ENCODE measurements around the gene SHOX.

The SHOX gene

DNA sequence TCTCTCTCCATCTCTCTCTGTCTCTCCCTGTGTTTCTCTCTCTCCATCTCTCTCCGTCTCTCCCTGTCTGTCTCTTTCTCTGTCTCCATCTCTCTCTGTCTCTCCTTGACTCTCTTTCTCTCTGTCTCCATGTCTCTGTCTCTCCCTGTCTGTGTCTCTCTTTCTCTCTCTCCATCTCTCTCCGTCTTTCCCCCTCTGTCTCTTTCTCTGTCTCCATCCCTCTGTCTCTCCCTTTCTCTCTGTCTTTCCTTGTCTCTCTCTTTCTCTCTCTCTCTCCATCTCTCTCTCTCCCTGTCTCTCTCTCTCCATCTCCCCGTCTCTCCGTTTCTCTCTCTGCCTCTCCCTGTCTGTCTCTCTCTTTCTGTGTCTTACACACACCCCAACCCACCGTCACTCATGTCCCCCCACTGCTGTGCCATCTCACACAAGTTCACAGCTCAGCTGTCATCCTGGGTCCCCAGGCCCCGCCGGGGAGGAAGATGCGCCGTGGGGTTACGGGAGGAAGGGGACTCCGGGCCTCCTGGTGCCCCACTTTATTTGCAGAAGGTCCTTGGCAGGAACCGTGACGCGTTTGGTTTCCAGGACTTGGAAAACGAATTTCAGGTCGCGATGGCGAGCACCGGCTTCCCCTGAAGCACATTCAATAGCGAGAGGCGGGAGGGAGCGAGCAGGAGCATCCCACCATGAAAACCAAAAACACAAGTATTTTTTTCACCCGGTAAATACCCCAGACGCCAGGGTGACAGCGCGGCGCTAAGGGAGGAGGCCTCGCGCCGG lies 1.2 kb upstream of the SHOX start:
- peaks cover 14% of the 10 kb centered on the region for H3K27me3 ChIP-seq (replicated peaks; ENCODE audit: insufficient read depth, low read length)
- no peaks in the 10 kb centered on the region for H3K4me1 ChIP-seq (ENCODE audit: low read length)
- no peak for DNase-seq
- no peak overlapping the region for H3K9ac ChIP-seq (ENCODE audit: low read length)
- H4K20me1 ChIP-seq (ENCODE audit: insufficient read depth, low read length), result no peaks in the 10 kb centered on the region
- no peak overlapping the region for H3K4me2 ChIP-seq (ENCODE audit: low read depth, low read length)
- H3K9me3 ChIP-seq (replicated peaks; ENCODE audit: insufficient read depth, low read length), result no peaks in the 10 kb centered on the region
- no peaks in the 10 kb centered on the region for H3F3A ChIP-seq (ENCODE audit: insufficient read depth, low read length)
- no peak overlapping the region for H2AFZ ChIP-seq (ENCODE audit: low read length)
- no peaks in the 10 kb centered on the region for H3K36me3 ChIP-seq (replicated peaks; ENCODE audit: insufficient read depth, low read length)
- H3K9me2 ChIP-seq (replicated peaks; ENCODE audit: insufficient read depth, low read length), result no peaks in the 10 kb centered on the region
- no peak overlapping the region for H3K4me3 ChIP-seq (ENCODE audit: low read length)
- no peaks in the 10 kb centered on the region for H3K79me2 ChIP-seq (ENCODE audit: low read length)
- TF ChIP-seq, protein P1, sequence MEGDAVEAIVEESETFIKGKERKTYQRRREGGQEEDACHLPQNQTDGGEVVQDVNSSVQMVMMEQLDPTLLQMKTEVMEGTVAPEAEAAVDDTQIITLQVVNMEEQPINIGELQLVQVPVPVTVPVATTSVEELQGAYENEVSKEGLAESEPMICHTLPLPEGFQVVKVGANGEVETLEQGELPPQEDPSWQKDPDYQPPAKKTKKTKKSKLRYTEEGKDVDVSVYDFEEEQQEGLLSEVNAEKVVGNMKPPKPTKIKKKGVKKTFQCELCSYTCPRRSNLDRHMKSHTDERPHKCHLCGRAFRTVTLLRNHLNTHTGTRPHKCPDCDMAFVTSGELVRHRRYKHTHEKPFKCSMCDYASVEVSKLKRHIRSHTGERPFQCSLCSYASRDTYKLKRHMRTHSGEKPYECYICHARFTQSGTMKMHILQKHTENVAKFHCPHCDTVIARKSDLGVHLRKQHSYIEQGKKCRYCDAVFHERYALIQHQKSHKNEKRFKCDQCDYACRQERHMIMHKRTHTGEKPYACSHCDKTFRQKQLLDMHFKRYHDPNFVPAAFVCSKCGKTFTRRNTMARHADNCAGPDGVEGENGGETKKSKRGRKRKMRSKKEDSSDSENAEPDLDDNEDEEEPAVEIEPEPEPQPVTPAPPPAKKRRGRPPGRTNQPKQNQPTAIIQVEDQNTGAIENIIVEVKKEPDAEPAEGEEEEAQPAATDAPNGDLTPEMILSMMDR (IDR thresholded peaks at IDR 0.05; ENCODE audit: low read length), result no peak
- TF ChIP-seq EZH2phosphoT487 (IDR thresholded peaks at IDR 0.05; ENCODE audit: low read length) (no peak), EZH2 (optimal IDR thresholded peaks at IDR 0.05; ENCODE audit: low read depth, low read length) (no peak)
- no peak overlapping the region for H3K27ac ChIP-seq (ENCODE audit: low read length)

- H3K4me2 ChIP-seq (ENCODE audit: low read depth, low read length), result no peak overlapping the region
- no peak overlapping the region for H2AFZ ChIP-seq (ENCODE audit: low read length)
- no peaks in the 10 kb centered on the region for H4K20me1 ChIP-seq (ENCODE audit: insufficient read depth, low read length)
- no peak for DNase-seq
- H3K9ac ChIP-seq (ENCODE audit: low read length), result no peak overlapping the region
- no peaks in the 10 kb centered on the region for H3K79me2 ChIP-seq (ENCODE audit: low read length)
- no peaks in the 10 kb centered on the region for H3K9me3 ChIP-seq (replicated peaks; ENCODE audit: insufficient read depth, low read length)
- peaks cover 18% of the 10 kb centered on the region for H3K27me3 ChIP-seq (replicated peaks; ENCODE audit: insufficient read depth, low read length)
- TF ChIP-seq EZH2phosphoT487 (IDR thresholded peaks at IDR 0.05; ENCODE audit: low read length) (no peak), EZH2 (optimal IDR thresholded peaks at IDR 0.05; ENCODE audit: low read depth, low read length) (no peak)
- TF ChIP-seq, protein P1 (IDR thresholded peaks at IDR 0.05; ENCODE audit: low read length), result no peak
- H3F3A ChIP-seq (ENCODE audit: insufficient read depth, low read length), result no peaks in the 10 kb centered on the region
- H3K4me3 ChIP-seq (ENCODE audit: low read length), result no peak overlapping the region
- no peaks in the 10 kb centered on the region for H3K4me1 ChIP-seq (ENCODE audit: low read length)
- H3K36me3 ChIP-seq (replicated peaks; ENCODE audit: insufficient read depth, low read length), result no peaks in the 10 kb centered on the region
- H3K9me2 ChIP-seq (replicated peaks; ENCODE audit: insufficient read depth, low read length), result no peaks in the 10 kb centered on the region
- H3K27ac ChIP-seq (ENCODE audit: low read length), result no peak overlapping the region
These were observed 482 bp upstream of the SHOX start for GRCh38 chrX:630007-630611.

- Histone ChIP-seq H3K36me3 (replicated peaks; ENCODE audit: insufficient read depth, low read length) (no peaks in the 10 kb centered on the region), H3K4me3 (ENCODE audit: low read length) (no peak overlapping the region), H3K4me2 (ENCODE audit: low read depth, low read length) (no peak overlapping the region), H3K9me3 (replicated peaks; ENCODE audit: insufficient read depth, low read length) (no peaks in the 10 kb centered on the region), H3K27me3 (replicated peaks; ENCODE audit: insufficient read depth, low read length) (peaks cover 18% of the 10 kb centered on the region), H3K27ac (ENCODE audit: low read length) (no peak overlapping the region), H4K20me1 (ENCODE audit: insufficient read depth, low read length) (no peaks in the 10 kb centered on the region), H3F3A (ENCODE audit: insufficient read depth, low read length) (no peaks in the 10 kb centered on the region), H3K79me2 (ENCODE audit: low read length) (no peaks in the 10 kb centered on the region), H3K9ac (ENCODE audit: low read length) (no peak overlapping the region), H2AFZ (ENCODE audit: low read length) (no peak overlapping the region), H3K9me2 (replicated peaks; ENCODE audit: insufficient read depth, low read length) (no peaks in the 10 kb centered on the region), H3K4me1 (ENCODE audit: low read length) (no peaks in the 10 kb centered on the region)
- TF ChIP-seq EZH2 (optimal IDR thresholded peaks at IDR 0.05; ENCODE audit: low read depth, low read length), result no peak
- TF ChIP-seq, protein P1 (IDR thresholded peaks at IDR 0.05; ENCODE audit: low read length), result no peak
- TF ChIP-seq EZH2phosphoT487 (IDR thresholded peaks at IDR 0.05; ENCODE audit: low read length), result no peak
- DNase-seq, result no peak
These were observed 1.3 kb downstream of the SHOX start for GRCh38 chrX:631802-632365.

Measured in MM.1S (cell line).